GM12874 (cell line): ENCODE results near the gene CD5L.

ENCODE experiments used
- TF ChIP-seq, protein P1 (sequence below): IDR thresholded peaks from 2 replicates; pipeline ENCODE4 v1.5.1; 2011; ENCODE audit warnings: low read depth, mild to moderate bottlenecking, control low read depth, low read length, moderate library complexity; ENCODE audit not compliant: insufficient read depth

Gene CD5L

DNA sequence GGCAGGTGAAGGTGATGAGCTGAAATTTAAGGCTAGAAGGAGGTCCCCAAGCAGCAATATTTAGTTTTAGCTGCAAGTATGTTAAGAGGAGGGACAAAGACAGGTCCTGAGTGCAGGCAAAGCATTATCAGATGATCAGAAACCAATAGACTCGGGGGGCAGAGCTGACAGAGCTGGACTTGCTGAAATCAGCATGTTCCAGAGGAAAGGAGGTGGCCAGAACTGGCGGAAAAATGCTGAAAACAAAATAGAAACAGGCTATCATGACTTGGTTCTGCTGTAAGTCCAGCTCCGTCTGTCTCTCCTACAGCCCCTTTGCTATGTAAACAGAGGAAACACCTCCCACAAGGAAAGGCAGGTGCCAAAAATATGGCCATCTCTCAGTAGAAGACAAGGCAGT lies at the start of gene CD5L:
TSS of gene CD5L (minus strand) at position 101 of the 400 bp plus-strand sequence. CDS start 107 bp downstream, outside the sequence.
- TF ChIP-seq, protein P1, sequence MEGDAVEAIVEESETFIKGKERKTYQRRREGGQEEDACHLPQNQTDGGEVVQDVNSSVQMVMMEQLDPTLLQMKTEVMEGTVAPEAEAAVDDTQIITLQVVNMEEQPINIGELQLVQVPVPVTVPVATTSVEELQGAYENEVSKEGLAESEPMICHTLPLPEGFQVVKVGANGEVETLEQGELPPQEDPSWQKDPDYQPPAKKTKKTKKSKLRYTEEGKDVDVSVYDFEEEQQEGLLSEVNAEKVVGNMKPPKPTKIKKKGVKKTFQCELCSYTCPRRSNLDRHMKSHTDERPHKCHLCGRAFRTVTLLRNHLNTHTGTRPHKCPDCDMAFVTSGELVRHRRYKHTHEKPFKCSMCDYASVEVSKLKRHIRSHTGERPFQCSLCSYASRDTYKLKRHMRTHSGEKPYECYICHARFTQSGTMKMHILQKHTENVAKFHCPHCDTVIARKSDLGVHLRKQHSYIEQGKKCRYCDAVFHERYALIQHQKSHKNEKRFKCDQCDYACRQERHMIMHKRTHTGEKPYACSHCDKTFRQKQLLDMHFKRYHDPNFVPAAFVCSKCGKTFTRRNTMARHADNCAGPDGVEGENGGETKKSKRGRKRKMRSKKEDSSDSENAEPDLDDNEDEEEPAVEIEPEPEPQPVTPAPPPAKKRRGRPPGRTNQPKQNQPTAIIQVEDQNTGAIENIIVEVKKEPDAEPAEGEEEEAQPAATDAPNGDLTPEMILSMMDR, result no peak

GRCh38 chr1:157882580-157882979 lies 41.0 kb upstream of the CD5L start:
- TF ChIP-seq, protein P1, result no peak

DNA sequence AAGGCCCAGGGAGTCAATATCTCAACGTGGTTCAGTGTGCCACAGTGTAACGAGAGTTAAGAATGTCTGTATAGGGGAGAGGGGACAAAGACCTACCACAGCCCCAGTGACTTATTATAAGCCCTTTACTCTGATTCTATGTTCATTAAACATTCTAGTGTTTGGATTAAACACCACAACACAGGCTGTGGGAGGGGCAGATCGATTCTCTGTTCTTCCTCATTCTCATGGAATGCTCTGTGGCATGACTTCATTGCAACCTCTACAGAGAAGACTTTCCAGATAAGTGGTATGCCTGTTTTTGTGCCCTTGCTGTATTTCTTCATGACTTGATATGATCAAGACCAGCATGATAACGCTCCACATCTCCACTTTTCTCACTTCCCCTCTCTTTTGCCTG lies 39.0 kb upstream of the CD5L start:
- TF ChIP-seq, protein P1, result no peak

GRCh38 chr1:157878059-157878458 lies 36.5 kb upstream of the CD5L start:
- TF ChIP-seq, protein P1, result no peak

- TF ChIP-seq, protein P1, result no peak
Measured at GRCh38 chr1:157870490-157870889, 28.9 kb upstream of the CD5L start.

DNA sequence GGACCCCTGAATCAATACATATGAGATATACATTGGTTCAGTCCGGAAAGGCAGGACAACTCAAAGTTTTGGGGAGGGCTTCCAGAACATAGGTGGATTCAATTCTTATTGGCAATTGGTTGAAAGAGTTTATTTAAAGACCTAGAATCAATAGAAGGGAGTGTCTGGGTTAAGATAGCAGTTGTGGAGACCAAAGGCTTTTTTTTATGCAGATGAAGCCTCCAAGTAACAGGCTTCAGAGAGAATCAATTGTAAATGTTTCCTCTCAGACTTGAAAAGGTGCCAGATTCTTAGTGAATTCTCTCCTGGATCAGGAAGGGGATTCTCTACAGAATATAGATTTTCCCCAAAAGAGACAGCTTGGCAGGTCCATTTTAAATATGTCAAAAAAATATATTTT lies 27.0 kb upstream of the CD5L start:
- TF ChIP-seq, protein P1, result no peak

DNA sequence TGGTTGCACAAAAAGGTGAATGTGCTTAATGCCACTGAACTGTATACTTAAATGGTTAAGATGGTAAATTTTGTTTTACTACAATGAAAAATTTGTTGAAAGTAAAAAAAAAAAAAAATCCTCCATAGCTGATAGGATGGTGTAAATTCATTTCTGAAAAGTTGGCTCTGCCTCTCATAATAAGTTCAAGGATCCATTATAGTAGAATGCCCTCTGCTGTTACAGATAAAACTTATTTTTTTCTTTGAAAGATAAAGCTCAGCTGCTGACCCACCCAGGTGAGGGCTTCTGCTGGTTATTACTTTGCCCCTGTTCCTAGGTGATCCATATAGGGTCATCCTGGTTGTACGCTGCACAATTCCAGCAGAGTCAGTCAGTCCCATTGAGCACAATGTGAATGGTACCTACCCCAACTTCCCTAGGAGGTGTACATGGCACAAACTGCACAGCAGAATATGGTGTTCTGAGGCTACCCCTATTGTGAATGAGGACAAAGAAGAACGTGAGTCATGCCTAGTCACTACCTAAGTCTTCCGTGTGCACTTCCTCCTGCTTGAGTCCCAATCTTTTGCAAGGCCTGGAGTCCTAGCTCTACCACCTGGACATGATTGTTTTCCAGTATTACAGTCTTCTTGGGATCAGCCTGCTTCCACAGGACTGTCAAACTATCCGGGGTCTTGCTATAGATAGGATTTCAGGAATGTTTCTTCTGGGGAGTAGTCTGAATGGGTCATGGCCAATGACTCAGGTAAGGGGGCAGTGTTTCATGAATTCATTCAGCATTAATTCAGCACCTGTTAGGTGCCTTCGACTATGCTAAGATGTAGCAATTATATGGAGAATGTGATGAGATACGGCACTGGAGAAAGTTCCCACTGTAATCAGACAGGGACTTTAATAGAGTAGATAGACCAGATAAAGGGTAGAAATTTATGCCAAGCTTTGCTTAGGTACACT lies 20.8 kb upstream of the CD5L start:
- TF ChIP-seq, protein P1, result no peak
